Measurements from ENCODE around the gene RUFY3.

Gene RUFY3

GRCh38 chr4:70841211-70841610 lies 119.4 kb downstream of the RUFY3 start:
- DNase-seq (ENCODE audit: low read depth, low spot score), result no peak

DNA sequence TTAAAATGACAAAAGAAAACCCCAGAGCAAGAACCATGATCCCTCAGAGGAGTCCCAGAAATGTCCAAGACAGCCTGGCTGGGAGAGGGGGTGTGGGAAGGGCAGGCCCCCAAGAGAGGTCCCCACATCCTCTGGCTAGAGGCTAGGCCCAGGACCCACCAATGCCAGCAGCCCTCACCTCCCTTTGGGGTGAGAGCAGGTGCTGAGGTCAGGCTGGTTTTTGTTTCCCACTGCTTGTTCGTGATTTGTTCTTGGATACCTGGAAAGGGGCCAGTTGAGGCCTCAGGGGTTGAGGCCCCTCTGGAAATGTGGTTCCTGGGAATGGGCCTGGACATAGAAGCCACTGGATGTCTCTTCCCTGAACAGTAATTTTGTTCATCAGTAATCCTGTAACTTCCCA lies 120.2 kb downstream of the RUFY3 start:
- DNase-seq (ENCODE audit: low read depth, low spot score), result no peak

- no peak for DNase-seq (ENCODE audit: low read depth, low spot score)
These were observed 121.1 kb downstream of the RUFY3 start for GRCh38 chr4:70842761-70843435.

- DNase-seq (ENCODE audit: low read depth, low spot score), result no peak
These were observed 122.4 kb downstream of the RUFY3 start for GRCh38 chr4:70844180-70844579.

- no peak for DNase-seq (ENCODE audit: low read depth, low spot score)
These were observed 127.5 kb downstream of the RUFY3 start for GRCh38 chr4:70849291-70849690.

GRCh38 chr4:70855464-70855863 lies 133.7 kb downstream of the RUFY3 start:
- DNase-seq (ENCODE audit: low read depth, low spot score), result no peak

Data from activated CD4-positive, CD25-positive, alpha-beta regulatory T cell treated with anti-CD3 and anti-CD28 coated beads, Interleukin-2, amount 50 U/mL, for 16 hours (primary cell).